ENCODE results near the gene PPP3R2. TPM values are rescaled to one million over a fixed set of nuclear protein-coding genes. Genes with fewer than 3 reads are reported as not detected.

Gene PPP3R2
- total RNA-seq, 4 donors from 2014 or later, result 0.06 TPM; not detected in 3

- no peak for DNase-seq (ENCODE audit: extremely low spot score)
- H3K4me3 ChIP-seq, result no peak overlapping the region
- H3K27ac ChIP-seq (replicated peaks in 1 of 4), result no peak overlapping the region
- H3K27me3 ChIP-seq, result peaks cover 0 to 15% (median 0%) of the 10 kb centered on the region in 4 donors
- H3K4me1 ChIP-seq, result peaks cover 0 to 5% (median 0%) of the 10 kb centered on the region in 4 donors
- no peaks in the 10 kb centered on the region for H3K36me3 ChIP-seq
- intact Hi-C loops (cut with DNase I), result no loop called here
- no peaks in the 10 kb centered on the region for H3K9me3 ChIP-seq
- TF ChIP-seq POLR2A (IDR thresholded peaks at IDR 0.05; ENCODE audit: low read depth) (no peak), POLR2AphosphoS5 (IDR thresholded peaks at IDR 0.05) (no peak), EP300 (IDR thresholded peaks at IDR 0.05) (no peak)
- TF ChIP-seq, protein P1, sequence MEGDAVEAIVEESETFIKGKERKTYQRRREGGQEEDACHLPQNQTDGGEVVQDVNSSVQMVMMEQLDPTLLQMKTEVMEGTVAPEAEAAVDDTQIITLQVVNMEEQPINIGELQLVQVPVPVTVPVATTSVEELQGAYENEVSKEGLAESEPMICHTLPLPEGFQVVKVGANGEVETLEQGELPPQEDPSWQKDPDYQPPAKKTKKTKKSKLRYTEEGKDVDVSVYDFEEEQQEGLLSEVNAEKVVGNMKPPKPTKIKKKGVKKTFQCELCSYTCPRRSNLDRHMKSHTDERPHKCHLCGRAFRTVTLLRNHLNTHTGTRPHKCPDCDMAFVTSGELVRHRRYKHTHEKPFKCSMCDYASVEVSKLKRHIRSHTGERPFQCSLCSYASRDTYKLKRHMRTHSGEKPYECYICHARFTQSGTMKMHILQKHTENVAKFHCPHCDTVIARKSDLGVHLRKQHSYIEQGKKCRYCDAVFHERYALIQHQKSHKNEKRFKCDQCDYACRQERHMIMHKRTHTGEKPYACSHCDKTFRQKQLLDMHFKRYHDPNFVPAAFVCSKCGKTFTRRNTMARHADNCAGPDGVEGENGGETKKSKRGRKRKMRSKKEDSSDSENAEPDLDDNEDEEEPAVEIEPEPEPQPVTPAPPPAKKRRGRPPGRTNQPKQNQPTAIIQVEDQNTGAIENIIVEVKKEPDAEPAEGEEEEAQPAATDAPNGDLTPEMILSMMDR (IDR thresholded peaks at IDR 0.05), result no peak
- 92% methylated on average over 3 of the region's 3 CpGs for WGBS
These were observed 10.8 kb upstream of the PPP3R2 start for GRCh38 chr9:101605547-101605946.

- H3K27me3 ChIP-seq, result peaks cover 0 to 15% (median 0%) of the 10 kb centered on the region in 4 donors
- H3K36me3 ChIP-seq, result no peaks in the 10 kb centered on the region
- TF ChIP-seq, protein P1 (IDR thresholded peaks at IDR 0.05), result no peak
- TF ChIP-seq POLR2AphosphoS5 (IDR thresholded peaks at IDR 0.05), result no peak
- no peak for TF ChIP-seq EP300 (IDR thresholded peaks at IDR 0.05)
- no peak for TF ChIP-seq POLR2A (IDR thresholded peaks at IDR 0.05; ENCODE audit: low read depth)
- no peak overlapping the region for H3K27ac ChIP-seq (replicated peaks in 1 of 4)
- intact Hi-C loops (cut with DNase I), result no loop called here
- H3K9me3 ChIP-seq, result no peaks in the 10 kb centered on the region
- no peak overlapping the region for H3K4me3 ChIP-seq
- H3K4me1 ChIP-seq, result peaks cover 0 to 5% (median 0%) of the 10 kb centered on the region in 4 donors
- 80% methylated on average over 2 of the region's 2 CpGs for WGBS
- DNase-seq (ENCODE audit: extremely low spot score), result no peak
These were observed 9.5 kb upstream of the PPP3R2 start for GRCh38 chr9:101604296-101604695.

DNA sequence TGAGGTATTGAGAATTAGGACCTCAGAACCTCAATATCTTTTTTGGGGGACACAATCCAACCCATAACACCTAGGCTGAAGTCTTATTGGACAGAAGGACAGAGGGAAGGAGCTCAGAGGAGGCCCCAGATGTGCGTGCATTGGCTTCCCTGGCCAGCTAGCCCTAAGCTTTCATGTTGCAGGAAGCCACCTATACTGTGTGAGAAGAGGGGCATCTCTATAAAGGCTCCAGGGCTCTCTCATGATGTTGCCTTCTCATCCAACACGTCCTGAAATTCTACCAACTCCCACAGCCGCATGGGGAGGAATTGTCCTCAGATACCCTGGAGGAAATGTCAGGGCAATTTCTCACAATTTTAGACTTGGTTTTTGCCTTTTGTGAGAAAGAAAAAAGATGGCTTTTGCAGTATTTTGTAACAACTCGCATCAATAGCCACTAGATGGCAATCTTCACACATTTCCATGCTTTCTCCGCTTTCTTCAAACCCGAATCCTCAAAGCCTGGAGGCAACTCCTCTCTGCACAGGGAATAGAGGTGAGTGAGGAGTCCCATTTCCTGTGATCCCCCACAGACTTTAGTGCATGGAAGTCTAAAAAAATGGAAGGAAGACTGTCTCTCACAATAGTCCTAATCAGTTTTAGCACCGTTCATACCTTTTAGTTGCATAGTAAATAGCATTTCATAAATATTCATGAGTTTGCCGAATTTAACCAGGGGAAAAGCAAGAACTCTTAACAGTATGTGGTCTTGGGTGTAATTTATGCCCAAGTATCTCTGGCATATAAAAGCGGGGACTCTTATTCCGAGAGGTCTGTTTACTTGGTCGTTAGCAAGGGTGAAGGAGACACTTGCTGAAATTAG lies 7.4 kb upstream of the PPP3R2 start:
- no peak overlapping the region for H3K27ac ChIP-seq (replicated peaks in 1 of 4)
- H3K9me3 ChIP-seq, result no peaks in the 10 kb centered on the region
- 31% methylated on average over 11 of the region's 11 CpGs for WGBS
- no peaks in the 10 kb centered on the region for H3K36me3 ChIP-seq
- H3K4me3 ChIP-seq, result no peak overlapping the region
- peaks cover 0 to 5% (median 0%) of the 10 kb centered on the region in 4 donors for H3K4me1 ChIP-seq
- peak; percentile 42 for DNase-seq (ENCODE audit: extremely low spot score)
- TF ChIP-seq, protein P1 (IDR thresholded peaks at IDR 0.05), result peak; percentile 52 to 62 (median 57)
- TF ChIP-seq POLR2AphosphoS5 (IDR thresholded peaks at IDR 0.05) (no peak), EP300 (IDR thresholded peaks at IDR 0.05) (no peak), POLR2A (IDR thresholded peaks at IDR 0.05; ENCODE audit: low read depth) (no peak)
- peaks cover 0 to 17% (median 0%) of the 10 kb centered on the region in 4 donors for H3K27me3 ChIP-seq
- intact Hi-C loops (cut with DNase I), result no loop called here

- Histone ChIP-seq H3K4me3 (no peak overlapping the region), H3K9me3 (no peaks in the 10 kb centered on the region), H3K36me3 (no peaks in the 10 kb centered on the region), H3K4me1 (no peaks in the 10 kb centered on the region), H3K27ac (replicated peaks in 1 of 4) (no peak overlapping the region), H3K27me3 (peaks cover 0 to 9% (median 0%) of the 10 kb centered on the region in 4 donors)
- 100% methylated on average over 1 of the region's 2 CpGs for WGBS
- intact Hi-C loops (cut with DNase I), result no loop called here
- TF ChIP-seq, protein P1 (IDR thresholded peaks at IDR 0.05), result no peak
- no peak for TF ChIP-seq POLR2A (IDR thresholded peaks at IDR 0.05; ENCODE audit: low read depth)
- TF ChIP-seq EP300 (IDR thresholded peaks at IDR 0.05), result no peak
- no peak for TF ChIP-seq POLR2AphosphoS5 (IDR thresholded peaks at IDR 0.05)
- DNase-seq (ENCODE audit: extremely low spot score), result peak; percentile 64
These were observed 1.4 kb downstream of the PPP3R2 start for GRCh38 chr9:101593345-101593744.

Measured in esophagus muscularis mucosa (tissue), 4 donors.